ENCODE results near the gene OSER1.

GRCh38 chr20:44182863-44183262 lies 27.7 kb downstream of the OSER1 start:
- TF ChIP-seq, protein P1, sequence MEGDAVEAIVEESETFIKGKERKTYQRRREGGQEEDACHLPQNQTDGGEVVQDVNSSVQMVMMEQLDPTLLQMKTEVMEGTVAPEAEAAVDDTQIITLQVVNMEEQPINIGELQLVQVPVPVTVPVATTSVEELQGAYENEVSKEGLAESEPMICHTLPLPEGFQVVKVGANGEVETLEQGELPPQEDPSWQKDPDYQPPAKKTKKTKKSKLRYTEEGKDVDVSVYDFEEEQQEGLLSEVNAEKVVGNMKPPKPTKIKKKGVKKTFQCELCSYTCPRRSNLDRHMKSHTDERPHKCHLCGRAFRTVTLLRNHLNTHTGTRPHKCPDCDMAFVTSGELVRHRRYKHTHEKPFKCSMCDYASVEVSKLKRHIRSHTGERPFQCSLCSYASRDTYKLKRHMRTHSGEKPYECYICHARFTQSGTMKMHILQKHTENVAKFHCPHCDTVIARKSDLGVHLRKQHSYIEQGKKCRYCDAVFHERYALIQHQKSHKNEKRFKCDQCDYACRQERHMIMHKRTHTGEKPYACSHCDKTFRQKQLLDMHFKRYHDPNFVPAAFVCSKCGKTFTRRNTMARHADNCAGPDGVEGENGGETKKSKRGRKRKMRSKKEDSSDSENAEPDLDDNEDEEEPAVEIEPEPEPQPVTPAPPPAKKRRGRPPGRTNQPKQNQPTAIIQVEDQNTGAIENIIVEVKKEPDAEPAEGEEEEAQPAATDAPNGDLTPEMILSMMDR (optimal IDR thresholded peaks at IDR 0.05 in 1 of 3, IDR thresholded peaks at IDR 0.05 in 1 of 3, conservative IDR thresholded peaks at IDR 0.05 in 1 of 3; ENCODE audit: extremely low read depth in 1 of 3, insufficient read depth in 2 of 3, low read length in 3 of 3) = no peak
- TF ChIP-seq EZH2 (IDR thresholded peaks at IDR 0.05; ENCODE audit: low read length) = no peak
